Central memory CD8-positive, alpha-beta T cell (primary cell): Measurements from ENCODE around the gene MRPL9.

Experiments
- ATAC-seq: fragments of 150-1000 bp; cut with Tn5 transposase; replicated peaks from 2 replicates; pipeline ENCODE4 v1.10.0; 2022; ENCODE audit warnings: mild to moderate bottlenecking, moderate FRiP score, moderate number of reproducible peaks; ENCODE audit not compliant: poor library complexity, severe bottlenecking; ENCODE audit errors: extremely low read depth
- DNase-seq, 2 donors: peaks; one replicate each; pipeline ENCODE4 v3.0.0; 2021; ENCODE audit warnings: low spot score in 2 of 2
- H3K27ac Mint-ChIP-seq: one replicate; pipeline ENCODE4 v1.8.0; 2022; ENCODE audit warnings: low read depth, mild to moderate bottlenecking, moderate library complexity, mixed read lengths
- H3K27me3 Mint-ChIP-seq: one replicate; pipeline ENCODE4 v1.8.0; 2022; ENCODE audit warnings: mixed read lengths
- H3K36me3 Mint-ChIP-seq: one replicate; pipeline ENCODE4 v1.8.0; 2022; ENCODE audit warnings: mild to moderate bottlenecking, moderate library complexity, mixed read lengths; ENCODE audit not compliant: insufficient read depth
- H3K4me1 Mint-ChIP-seq: one replicate; pipeline ENCODE4 v1.8.0; 2022; ENCODE audit warnings: mixed read lengths
- H3K4me3 Mint-ChIP-seq: one replicate; pipeline ENCODE4 v1.8.0; 2022; ENCODE audit warnings: mild to moderate bottlenecking, moderate library complexity, mixed read lengths
- H3K9me3 Mint-ChIP-seq: one replicate; pipeline ENCODE4 v1.8.0; 2022; ENCODE audit warnings: mixed read lengths

The MRPL9 gene

GRCh38 chr1:151762941-151763921 is at the start of gene MRPL9:
Gene MRPL9 (minus strand): TSS chr1:151763496. CDS start chr1:151763479, 17 bp downstream.
- no peaks in the 10 kb centered on the region for H3K27me3 Mint-ChIP-seq
- H3K4me3 Mint-ChIP-seq: peak within 1 kb of the TSS; percentile 91
- ATAC-seq (peak; percentile 99), DNase-seq (peak; percentile 69 to 79)
- no peaks in the 10 kb centered on the region for H3K9me3 Mint-ChIP-seq
- peaks cover 25% of the 10 kb centered on the region for H3K4me1 Mint-ChIP-seq
- peak within 1 kb of the TSS; percentile 98 for H3K27ac Mint-ChIP-seq
- peaks cover 49% of the 10 kb centered on the region for H3K36me3 Mint-ChIP-seq

GRCh38 chr1:151811181-151811580 is 47.9 kb upstream of the MRPL9 start:
- Mint-ChIP-seq H3K27ac (no peak overlapping the region), H3K27me3 (no peaks in the 10 kb centered on the region), H3K36me3 (no peaks in the 10 kb centered on the region), H3K4me1 (peaks cover 22% of the 10 kb centered on the region), H3K4me3 (no peak overlapping the region), H3K9me3 (no peaks in the 10 kb centered on the region)
- no peak for DNase-seq
- no peak for ATAC-seq

GRCh38 chr1:151809985-151810556 is 46.8 kb upstream of the MRPL9 start:
- no peak for ATAC-seq
- no peak for DNase-seq
- Mint-ChIP-seq H3K27me3 (no peaks in the 10 kb centered on the region), H3K4me1 (peaks cover 11% of the 10 kb centered on the region), H3K36me3 (no peaks in the 10 kb centered on the region), H3K27ac (no peak overlapping the region), H3K9me3 (no peaks in the 10 kb centered on the region), H3K4me3 (no peak overlapping the region)

GRCh38 chr1:151809290-151809984 is 46.1 kb upstream of the MRPL9 start:
- Mint-ChIP-seq H3K36me3 (no peaks in the 10 kb centered on the region), H3K9me3 (no peaks in the 10 kb centered on the region), H3K27me3 (no peaks in the 10 kb centered on the region), H3K4me3 (no peak overlapping the region), H3K27ac (no peak overlapping the region), H3K4me1 (peaks cover 6% of the 10 kb centered on the region)
- ATAC-seq (no peak), DNase-seq (no peak)

GRCh38 chr1:151807766-151808165 is 44.5 kb upstream of the MRPL9 start:
- no peaks in the 10 kb centered on the region for H3K36me3 Mint-ChIP-seq
- no peaks in the 10 kb centered on the region for H3K9me3 Mint-ChIP-seq
- H3K4me1 Mint-ChIP-seq: no peaks in the 10 kb centered on the region
- DNase-seq: no peak
- ATAC-seq: no peak
- H3K27me3 Mint-ChIP-seq: no peaks in the 10 kb centered on the region
- H3K4me3 Mint-ChIP-seq: no peak overlapping the region
- H3K27ac Mint-ChIP-seq: no peak overlapping the region

GRCh38 chr1:151807131-151807530 is 43.8 kb upstream of the MRPL9 start:
- DNase-seq (no peak), ATAC-seq (no peak)
- no peaks in the 10 kb centered on the region for H3K36me3 Mint-ChIP-seq

GRCh38 chr1:151806170-151806569 is 42.9 kb upstream of the MRPL9 start:
- H3K27ac Mint-ChIP-seq: no peak overlapping the region
- H3K9me3 Mint-ChIP-seq: no peaks in the 10 kb centered on the region
- no peaks in the 10 kb centered on the region for H3K27me3 Mint-ChIP-seq
- H3K4me1 Mint-ChIP-seq: no peaks in the 10 kb centered on the region
- H3K36me3 Mint-ChIP-seq: no peaks in the 10 kb centered on the region
- no peak overlapping the region for H3K4me3 Mint-ChIP-seq
- no peak for DNase-seq
- ATAC-seq: no peak

More at GRCh38 chr1:151807131-151807530, 43.8 kb upstream of the MRPL9 start:
- Mint-ChIP-seq H3K27ac (no peak overlapping the region), H3K4me1 (no peaks in the 10 kb centered on the region), H3K27me3 (no peaks in the 10 kb centered on the region), H3K4me3 (no peak overlapping the region), H3K9me3 (no peaks in the 10 kb centered on the region)

GRCh38 chr1:151805066-151805820 is 41.9 kb upstream of the MRPL9 start, which contains the start of gene LINGO4:
Gene LINGO4 (minus strand): TSS chr1:151805419. CDS start chr1:151802704, 2,715 bp downstream.
- no peak within 1 kb of the TSS for H3K27ac Mint-ChIP-seq
- DNase-seq (no peak), ATAC-seq (no peak)
- no peak within 1 kb of the TSS for H3K4me3 Mint-ChIP-seq
- H3K36me3 Mint-ChIP-seq: peaks cover under 1% of the 10 kb centered on the region
- no peaks in the 10 kb centered on the region for H3K9me3 Mint-ChIP-seq
- peaks cover 5% of the 10 kb centered on the region for H3K27me3 Mint-ChIP-seq
- H3K4me1 Mint-ChIP-seq: peaks cover 5% of the 10 kb centered on the region

GRCh38 chr1:151803915-151804314 is 40.6 kb upstream of the MRPL9 start:
- ATAC-seq: no peak
- Mint-ChIP-seq H3K4me3 (no peak overlapping the region), H3K27me3 (peaks cover 18% of the 10 kb centered on the region), H3K4me1 (peaks cover 10% of the 10 kb centered on the region), H3K9me3 (no peaks in the 10 kb centered on the region), H3K36me3 (peaks cover 1% of the 10 kb centered on the region), H3K27ac (no peak overlapping the region)
- no peak for DNase-seq

- peaks cover 1% of the 10 kb centered on the region for H3K36me3 Mint-ChIP-seq
- peaks cover 23% of the 10 kb centered on the region for H3K27me3 Mint-ChIP-seq
- H3K9me3 Mint-ChIP-seq: no peaks in the 10 kb centered on the region
- no peak for DNase-seq
- no peak overlapping the region for H3K27ac Mint-ChIP-seq
- no peak for ATAC-seq
- no peak overlapping the region for H3K4me3 Mint-ChIP-seq
- peaks cover 10% of the 10 kb centered on the region for H3K4me1 Mint-ChIP-seq
Measured at GRCh38 chr1:151803164-151803563, 39.9 kb upstream of the MRPL9 start.

GRCh38 chr1:151802372-151802771 is 39.1 kb upstream of the MRPL9 start:
- Mint-ChIP-seq H3K27me3 (peaks cover 23% of the 10 kb centered on the region), H3K27ac (no peak overlapping the region), H3K36me3 (peaks cover 1% of the 10 kb centered on the region), H3K4me3 (no peak overlapping the region), H3K4me1 (peaks cover 10% of the 10 kb centered on the region), H3K9me3 (no peaks in the 10 kb centered on the region)
- DNase-seq: no peak
- no peak for ATAC-seq

GRCh38 chr1:151801846-151802245 is 38.5 kb upstream of the MRPL9 start:
- no peak overlapping the region for H3K4me3 Mint-ChIP-seq
- no peaks in the 10 kb centered on the region for H3K9me3 Mint-ChIP-seq
- H3K36me3 Mint-ChIP-seq: peaks cover 1% of the 10 kb centered on the region
- peaks cover 10% of the 10 kb centered on the region for H3K4me1 Mint-ChIP-seq
- H3K27ac Mint-ChIP-seq: no peak overlapping the region
- DNase-seq (no peak), ATAC-seq (no peak)
- peaks cover 23% of the 10 kb centered on the region for H3K27me3 Mint-ChIP-seq
